Activated CD4-positive, alpha-beta T cell treated with anti-CD3 and anti-CD28 coated beads, Interleukin-2, Interleukin-6, amounts not matched to agents 100 ng/mL and 50 ng/mL, durations not matched to agents 16 hours and 8 hours (primary cell): Measurements from ENCODE around the gene AGMO.

Experiments used
- DNase-seq: peaks from one replicate; pipeline ENCODE4 v3.0.0-alpha.2; 2020

Gene AGMO

DNA sequence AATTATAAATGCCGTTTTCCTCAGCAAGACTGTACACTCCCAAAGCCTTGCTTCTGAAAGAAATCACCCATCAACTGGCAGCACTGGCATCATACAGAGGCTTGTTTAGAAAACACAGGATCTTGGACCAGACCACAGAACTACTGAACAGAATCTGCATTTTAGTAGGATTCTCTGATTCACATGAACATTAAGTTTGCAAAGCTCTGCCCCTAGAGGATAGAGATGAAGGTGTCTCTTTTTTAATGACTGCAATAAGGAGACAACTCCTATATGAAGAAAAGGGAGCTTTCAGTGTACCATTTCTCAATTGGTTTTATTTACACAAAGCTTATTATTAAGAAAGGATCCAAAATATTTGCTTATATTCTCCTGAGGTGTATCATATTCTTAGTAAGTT, 172.7 kb downstream of the AGMO start:
- no peak for DNase-seq

DNA sequence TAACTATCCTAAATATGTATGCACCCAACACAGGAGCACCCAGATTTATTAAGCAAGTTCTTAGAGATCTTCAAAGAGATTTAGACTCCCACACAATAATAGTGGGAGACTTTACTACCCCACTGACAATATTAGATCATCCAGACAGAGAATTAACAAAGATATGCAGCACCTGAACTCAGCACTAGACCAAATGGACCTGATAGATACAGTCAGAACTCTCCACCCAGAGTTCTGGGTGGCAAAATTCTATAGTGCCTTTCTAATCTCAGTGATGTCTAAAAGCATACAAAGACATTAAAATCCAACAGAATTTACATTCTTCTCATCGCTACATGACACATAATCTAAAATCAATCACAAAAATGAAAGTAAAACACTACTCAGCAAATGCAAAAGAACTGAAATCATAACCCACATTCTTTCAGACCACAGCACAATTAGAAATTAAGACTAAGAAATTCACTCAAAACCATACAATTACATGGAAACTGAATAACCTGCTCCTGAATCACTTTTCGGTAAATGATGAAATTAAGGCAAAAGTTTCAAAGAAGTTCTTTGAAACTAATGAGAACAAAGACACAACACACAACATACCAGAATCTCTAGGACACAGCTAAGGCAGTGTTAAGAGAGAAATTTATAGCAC, 183.2 kb downstream of the AGMO start:
- DNase-seq = no peak

DNA sequence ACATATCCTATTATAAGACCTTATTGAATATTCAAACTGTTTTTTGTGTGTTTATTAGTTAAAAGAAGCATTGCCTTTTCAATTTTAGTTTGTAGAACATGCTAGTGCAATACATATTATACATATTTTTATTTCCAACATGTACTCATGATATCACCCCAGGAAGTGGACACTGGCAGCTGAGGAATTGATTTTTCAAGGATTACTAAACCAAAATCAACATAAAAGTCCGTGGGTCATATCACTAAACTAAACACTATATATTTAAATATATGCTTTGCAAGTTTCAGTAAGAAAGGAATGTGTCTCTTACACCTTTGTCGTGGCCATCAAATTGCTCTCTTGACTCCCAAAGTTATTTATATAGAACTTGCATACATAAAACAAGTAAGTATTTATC, 185.2 kb downstream of the AGMO start:
- DNase-seq = no peak

DNA sequence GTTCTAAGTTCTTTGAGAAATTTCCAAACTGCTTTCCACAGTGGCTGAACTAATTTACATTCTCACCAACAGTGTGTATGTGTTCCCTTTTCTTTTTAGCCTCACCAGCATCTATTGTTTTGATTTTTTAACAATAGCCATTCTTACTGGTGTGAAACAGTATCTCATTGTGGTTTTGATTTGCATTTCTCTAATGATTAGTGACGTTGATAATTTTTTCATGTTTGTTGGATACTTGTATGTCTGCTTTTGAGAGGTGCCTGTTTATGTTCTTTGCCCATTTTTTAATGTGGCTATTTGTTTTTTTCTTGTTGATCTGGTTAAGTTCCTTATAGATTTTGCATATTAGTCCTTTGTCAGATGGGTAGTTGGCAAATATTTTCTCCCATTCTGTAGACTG, 191.4 kb downstream of the AGMO start:
- no peak for DNase-seq

DNA sequence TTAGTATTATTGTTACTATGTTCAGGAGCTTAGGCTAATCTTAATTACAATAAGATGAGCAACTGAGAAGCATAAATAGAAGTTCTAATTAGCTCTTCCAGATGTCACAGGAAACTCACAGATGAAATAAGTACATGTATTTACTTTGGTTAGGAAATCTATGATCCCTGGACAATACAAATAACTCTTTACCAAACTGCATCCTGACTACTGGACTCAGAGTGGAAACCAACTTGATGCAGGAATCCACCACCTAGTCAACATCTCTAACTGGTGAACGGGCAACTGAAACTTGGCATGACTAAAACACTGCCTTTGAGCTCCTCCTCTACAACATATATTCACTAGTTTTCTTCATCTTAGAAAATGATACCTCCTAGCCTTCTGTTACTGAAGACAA, 193.2 kb downstream of the AGMO start:
- DNase-seq = no peak

DNA sequence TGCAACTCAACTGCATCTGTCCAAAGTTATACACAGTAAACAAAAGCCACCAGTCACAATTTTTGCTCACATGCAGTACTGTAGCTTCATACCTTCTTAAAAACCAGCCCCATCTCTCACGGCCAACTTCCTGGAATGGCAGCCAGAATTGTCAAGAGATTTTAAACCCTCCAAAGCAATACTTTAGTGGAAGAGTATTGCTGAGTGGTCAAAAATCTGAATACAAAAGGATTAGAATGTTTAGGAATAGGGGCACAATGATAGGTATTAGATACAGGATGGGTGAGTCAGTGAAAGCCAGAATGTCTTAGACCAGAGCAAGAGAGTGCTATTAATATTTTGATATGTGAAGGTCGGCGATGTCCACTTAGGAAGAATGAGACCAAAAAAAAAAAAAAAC, 193.9 kb downstream of the AGMO start:
- no peak for DNase-seq

DNA sequence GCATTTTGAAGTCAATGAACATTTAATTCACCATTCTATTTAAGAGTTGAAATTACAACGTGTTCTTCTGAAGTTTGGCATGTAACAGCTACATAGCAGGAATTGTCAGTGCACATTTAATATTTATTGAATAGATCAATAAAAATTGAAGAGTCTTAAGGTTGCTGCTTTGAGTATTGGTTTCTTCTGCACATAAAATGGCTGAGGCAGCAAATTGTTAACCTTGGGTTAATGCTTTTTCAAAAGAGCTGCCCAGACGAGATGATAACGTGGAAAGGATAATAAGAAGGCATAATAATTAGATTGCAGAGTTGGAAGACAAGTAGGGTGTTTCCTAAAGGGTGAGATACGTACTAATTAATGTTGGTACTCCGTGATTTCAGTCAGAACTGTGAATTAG, 203.7 kb downstream of the AGMO start:
- no peak for DNase-seq

DNA sequence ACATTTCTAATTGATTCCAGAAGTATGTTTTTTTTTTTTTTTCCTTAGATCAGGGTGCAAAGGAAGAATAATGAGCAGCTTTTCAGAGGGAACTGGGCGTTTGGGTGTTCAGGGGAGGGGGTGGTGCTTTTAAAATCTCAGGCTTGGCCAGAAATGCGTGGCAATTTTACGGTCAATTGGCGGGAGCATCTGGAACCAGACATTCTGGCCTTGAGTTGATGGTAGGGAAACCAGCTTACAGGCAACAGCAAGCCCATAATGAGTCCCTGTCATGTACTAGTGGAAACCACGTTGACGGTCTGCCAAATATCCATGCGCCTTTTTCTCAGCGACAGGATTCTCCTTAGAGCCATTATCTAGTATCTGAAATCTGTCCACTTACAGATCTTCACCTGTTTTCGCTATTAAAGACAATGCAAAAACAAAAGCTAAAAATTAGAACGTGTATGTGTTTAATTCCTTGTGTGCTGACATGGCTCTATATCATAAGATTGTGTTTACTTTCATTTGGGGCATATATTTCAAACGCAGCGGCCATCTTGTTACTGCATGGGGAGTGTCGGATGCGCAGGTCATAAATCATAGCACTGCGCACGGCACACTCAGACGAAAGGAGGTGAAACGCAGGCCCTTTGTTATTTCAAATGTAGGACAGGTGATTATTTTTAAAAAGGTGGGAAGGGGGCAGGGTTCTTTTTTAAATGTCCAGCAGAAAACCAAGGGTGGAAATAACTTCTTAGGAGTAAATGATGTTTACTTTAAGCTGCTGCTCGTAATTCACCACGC, 209.2 kb downstream of the AGMO start:
- no peak for DNase-seq

DNA sequence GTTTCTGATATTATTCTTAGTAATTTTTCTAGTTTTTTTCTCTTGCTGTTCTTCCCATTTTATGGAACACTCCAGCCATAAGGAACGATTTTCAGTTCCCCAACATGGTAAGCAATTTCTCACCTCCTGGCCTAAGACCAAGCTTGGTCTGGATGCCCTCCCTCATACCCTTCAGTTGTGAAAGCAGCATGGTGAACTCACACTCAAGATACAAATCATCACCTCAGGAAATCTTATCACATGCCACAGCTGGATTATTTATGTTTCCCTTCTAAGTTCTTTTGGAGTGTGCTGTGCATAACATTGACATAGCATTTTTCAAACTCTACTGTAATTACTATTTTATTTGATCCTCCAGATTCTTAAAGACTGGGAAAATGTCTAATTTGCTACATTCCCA, 216.6 kb downstream of the AGMO start:
- DNase-seq = no peak

DNA sequence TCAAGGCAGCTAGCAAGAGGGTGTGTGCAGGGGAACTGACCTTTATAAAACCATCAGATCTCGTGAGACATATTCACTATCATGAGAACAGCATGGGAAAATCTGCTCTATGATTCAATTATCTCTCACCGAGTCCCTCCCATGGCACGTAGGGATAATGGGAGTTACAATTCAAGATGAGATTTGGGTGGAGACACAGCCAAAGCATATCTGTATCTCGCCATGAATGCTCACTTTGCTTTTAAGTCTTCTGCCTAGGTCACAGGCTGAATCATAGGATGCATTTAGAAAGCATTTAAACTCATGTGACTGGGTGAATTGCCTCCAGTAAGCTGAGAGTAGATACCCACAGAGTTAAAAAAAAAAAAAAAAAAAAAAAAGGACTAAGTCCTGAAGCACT, 220.0 kb downstream of the AGMO start:
- no peak for DNase-seq

DNA sequence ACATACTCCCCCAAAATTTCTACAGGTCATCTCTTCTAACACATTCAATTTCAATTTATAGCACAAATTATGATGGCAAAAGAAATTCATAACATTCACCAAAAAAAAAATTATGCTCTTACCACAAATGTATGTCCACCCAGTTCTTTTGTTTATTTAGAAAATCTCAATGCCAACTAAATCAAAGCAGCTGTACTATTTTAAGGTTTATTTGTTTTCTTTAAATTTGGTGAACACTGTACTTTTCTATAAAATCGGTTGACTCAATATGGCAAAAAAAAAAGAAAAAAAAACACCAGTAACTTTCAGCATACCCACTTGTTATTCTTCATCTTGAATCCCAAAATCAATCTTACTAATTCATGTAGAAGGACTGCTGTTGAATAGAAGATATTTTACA, 225.7 kb downstream of the AGMO start:
- no peak for DNase-seq

DNA sequence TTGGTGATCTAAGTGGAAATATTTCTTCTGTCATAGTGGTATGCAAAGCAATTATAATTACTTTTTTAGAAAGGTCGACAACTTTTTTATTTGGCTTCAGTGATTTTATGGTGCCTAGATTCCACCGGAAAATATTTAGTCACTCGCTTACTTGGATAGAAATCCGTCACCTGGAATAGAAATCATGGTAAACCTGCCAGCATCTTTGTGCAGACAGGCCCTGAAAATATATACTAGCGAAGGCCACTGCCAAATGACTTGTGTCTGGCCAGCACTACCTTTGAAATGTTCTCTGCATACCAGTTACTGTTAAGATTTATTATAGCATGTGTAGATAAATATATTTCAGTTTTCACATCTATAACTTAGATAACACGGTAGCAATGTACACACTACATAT, 226.4 kb downstream of the AGMO start:
- no peak for DNase-seq

DNA sequence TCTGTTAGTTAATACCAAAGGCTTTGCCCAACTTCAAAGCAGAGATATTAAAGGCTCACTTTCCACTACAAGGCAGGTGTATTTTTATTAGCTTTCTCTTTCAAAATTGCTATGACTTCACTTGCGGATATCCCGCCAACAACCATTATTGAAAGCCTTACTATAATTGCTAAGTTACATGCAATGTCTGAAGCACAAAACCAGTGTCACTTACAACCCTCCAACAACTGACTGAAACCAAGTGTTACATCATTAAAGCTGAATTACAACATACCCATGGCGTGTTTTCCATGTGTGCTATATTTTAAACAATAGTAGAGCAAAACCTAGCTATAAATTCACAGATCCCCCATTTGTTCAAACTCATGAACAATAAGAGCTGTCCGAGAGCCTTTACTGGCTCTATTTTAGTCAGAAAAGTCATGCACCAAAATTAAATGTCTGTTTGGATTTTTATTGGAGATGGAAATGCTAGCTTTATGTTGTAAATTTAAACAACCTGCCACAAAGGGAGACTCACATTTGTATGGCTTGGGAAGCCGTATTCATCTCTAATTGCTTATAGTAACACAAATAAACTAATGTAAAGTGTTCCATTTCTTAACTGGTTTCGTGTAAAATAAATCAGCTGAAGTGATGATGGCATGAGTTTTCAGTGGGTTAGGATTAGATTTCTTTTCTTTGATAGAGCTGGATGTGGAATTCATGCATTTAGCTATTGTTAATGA, 227.1 kb downstream of the AGMO start:
- DNase-seq = no peak

DNA sequence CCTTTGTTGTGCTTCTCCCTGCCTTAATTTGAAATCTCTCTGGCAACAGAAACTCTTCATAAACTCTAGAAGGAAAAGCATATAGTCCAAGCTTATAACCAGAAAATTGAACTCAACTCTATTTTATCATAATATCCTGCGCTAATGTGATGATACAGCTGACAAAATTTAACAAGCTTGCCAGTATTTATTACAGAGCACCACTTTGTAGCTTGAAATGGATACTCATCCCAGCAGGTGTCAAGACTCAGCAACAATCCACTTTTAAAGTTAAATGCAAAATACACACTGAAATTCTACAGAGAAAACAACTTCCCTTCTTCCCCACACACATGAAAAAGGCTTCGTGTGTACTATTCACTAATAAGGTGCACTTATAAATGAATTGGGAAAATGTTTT, 228.9 kb downstream of the AGMO start:
- no peak for DNase-seq

DNA sequence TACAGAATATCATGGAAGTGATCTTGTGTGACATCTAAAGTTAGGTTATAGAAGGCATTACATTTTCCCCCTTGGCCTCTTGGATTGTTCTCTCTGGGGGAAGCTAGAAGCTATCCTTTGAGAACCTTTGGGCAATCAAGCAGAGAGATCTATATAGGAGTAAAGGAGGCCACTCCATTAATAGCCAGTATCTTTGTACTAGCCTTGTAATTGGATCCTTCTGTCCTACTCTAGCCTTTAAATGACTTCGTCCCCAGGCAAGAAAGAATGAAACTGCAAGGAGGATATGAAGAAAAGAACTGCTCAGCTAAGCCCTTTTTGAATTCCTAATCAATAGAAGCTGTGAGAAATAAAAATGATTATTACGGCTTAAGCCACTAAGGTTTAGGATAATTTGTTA, 230.9 kb downstream of the AGMO start:
- no peak for DNase-seq

DNA sequence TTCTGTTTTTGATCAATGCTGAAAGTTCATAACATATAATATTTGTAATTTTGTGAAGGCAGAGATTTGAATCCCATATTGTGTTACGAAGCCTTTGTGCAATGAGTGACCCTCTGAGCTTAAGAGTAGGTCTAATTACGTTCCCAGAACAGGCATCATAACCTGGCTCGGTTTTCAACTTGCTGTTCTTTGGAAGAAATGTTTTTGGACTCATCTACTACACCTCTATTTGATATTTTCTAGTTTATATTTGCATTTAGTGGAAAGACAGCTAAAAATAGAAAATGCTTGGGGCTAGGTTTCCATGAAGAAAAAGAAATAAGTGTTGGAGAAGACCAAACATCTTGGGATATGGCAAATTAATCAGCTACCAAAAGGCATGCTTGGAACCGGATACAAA, 234.8 kb downstream of the AGMO start:
- DNase-seq = no peak

DNA sequence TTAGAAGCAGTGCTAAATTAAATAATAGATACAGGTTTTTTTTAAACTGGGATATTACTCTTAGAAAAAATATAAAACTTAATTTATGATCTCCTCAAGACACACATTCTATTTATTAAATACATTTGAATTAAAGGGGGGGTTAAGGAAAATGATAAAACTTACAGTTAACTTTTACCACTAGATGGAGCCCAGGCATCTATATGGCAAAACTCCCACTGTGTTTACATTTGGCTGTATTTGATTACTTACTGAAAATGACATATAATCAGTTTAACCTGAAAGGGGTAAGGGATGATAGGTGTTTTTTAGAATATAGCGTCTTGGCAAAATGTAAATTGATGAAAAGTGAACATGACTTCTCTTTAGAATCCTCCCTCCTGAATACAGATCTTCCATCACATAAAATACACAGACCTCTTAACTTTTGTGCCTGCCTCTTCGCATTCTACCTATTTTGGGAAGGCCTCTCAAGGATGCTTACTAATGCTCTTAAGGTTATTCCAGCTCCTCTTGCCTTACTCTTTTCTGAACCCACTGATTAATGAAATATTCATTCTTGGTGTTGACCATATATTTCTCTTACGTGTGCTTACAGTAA, 235.7 kb downstream of the AGMO start:
- peak; percentile 6 for DNase-seq

DNA sequence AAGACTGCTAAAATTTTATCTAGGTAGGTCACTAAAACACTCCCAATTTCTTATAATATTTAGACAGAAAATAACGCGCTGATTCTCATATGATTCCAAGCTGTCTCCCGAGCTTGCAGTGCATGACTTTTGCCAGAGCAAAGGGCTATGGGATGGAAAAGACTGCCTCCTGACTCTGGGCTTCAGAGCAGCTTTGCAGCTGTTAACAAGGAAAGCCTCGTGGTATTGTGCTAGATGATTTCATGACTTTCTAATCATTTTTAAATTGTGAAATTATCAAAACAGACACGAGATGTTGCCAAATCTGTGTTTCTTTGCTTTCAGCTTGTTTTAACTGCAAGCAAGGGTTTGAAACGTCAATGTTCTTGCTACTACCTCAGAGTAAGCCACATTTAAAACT, 238.3 kb downstream of the AGMO start:
- no peak for DNase-seq

DNA sequence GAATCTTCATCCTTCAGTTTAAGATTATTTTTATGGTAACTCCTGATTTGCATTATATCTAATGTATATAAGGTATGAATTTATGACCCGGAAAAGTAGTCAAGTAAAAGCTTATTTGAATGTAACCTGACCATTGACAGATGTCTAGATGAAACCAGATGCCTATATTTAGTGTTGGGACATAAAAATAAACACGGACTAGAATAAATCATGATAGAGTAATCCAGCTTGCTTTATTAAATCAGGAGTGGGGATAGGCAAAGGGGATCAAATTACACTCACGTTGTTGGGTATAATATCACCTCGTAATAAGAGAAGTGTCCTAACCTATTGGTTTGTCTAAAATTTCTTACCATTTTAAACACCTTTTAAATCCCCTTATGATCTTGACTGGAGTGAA, 244.6 kb downstream of the AGMO start:
- DNase-seq = no peak

DNA sequence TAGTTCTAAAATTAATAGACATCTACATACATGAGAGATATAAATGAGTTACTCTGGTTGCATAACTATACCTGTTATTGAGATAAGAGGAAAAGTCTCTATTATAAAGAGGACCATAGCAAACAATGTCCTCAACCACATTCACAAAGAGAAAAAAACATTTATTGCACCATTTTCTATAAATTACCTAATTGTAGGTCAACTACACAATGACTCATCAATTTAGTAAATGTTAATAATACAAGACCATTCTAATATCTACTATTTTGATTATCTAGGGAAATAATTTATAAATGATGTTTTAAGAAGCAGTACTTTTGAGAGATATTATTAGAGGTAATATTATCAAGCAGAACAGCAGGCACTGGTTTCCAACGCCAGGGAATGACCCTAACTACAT, 246.1 kb downstream of the AGMO start:
- DNase-seq = no peak

DNA sequence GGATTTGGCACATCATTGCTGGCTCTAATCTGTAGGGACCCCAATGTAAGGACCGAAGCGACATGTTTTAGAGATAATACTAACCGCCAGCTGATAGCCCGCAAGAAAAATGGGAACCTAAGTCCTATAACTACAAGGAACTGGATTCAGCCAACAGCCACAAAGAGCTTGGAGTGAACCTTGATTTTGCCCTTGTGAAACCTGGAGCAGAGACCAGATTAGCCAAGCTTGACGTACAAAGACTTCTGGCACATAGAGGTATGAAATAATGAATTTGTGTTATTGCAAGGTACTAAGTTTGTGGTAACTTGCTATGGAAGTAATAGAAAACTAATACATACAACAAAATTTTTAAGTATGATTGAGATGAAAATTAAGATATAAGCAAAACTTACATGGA, 246.9 kb downstream of the AGMO start:
- no peak for DNase-seq

DNA sequence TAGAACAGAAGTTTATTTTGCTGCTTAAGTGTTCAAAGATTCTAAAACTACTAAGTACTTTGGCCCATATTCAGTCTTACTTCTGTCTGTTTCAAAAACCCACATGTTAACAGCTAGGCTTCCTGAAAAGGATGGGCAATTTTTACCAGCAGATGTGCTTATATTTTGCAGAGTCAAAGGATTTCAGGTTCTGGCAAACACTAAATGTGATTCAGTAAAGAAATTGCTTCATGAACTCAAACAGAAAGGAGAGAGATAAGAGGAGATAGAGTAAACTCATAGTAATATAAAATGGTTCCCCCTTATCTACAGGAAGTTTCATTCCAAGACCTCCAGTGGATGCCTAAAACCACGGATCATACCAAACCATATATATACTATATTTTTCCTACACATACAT, 248.5 kb downstream of the AGMO start:
- DNase-seq = no peak

DNA sequence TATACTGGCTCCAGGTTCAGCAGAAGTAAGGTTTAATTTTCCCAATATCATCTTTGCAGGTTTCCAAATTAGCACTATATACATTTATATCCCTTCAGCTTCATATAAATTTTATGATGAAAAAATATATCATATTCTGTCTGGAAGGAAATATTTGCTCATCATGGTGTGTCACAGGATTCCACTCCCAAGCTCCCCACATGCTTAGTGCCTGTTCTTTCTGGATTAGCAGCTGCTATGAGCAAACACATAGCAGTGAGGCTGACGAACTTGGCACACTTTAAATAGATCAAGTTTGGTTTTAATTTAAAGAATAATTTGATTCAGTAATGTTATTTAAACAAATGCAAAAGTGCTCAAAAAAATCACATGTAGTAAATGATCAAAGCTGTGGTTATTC, 251.9 kb downstream of the AGMO start:
- DNase-seq = no peak

DNA sequence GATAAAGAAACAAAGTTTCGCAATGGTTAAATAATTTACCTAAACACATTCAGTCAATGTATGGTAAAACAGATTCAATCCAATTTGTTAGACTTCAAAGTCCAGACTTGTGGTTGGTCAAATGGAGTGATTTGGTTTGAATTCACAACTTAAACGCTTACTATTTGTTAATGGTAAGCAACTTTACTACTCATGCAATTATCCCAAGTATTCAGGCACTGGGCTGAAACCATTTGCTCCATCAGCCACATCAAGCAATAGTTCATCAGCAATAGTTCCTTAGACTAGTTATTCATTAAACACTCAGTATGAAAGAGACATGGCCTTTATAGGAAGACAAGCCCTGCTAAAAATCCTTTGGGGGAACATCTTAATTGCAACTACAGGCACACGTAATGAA, 253.0 kb downstream of the AGMO start:
- no peak for DNase-seq
